ENCODE data around the gene OSBPL7. TPM values are rescaled to one million over a fixed set of nuclear protein-coding genes. Genes with fewer than 3 reads are reported as not detected.
A peak's percentile ranks its signal among the peaks of the same experiment; 100 is the strongest.

OSBPL7 gene
- total and polyA plus RNA-seq, 2 donors (not counting 1 experiment from before 2014, with no cell fraction given), result 51.0 to 61.3 TPM

DNA sequence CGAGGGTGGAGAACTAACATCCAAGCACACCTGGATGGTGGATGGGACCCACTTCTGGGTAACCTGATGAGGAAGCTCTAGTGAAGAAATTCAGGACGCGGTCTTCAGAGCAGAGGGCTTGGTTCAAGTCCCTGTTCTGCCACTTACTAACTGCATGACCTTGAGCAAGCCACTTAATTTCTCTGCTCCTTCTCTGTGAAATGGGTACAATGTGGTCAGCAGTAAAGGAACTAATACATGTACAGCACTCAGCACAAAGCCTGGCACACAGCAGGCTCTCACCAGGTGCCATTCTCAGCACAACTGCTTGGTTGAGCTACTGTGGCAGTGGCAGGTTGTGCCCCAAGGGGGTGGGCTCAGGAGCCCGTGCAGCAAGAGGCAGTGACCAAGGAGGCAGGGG is 1.9 kb upstream of the OSBPL7 start:
- Histone ChIP-seq H3K27ac (ENCODE audit: low read length in 2 of 2) (no peak overlapping the region), H3K4me3 (ENCODE audit: control extremely low read depth in 1 of 5, extremely low read depth in 1 of 5, insufficient read depth in 1 of 5, low read depth in 2 of 5, low read length in 4 of 5) (no peak overlapping the region), H3K36me3 (replicated peaks in 1 of 2; ENCODE audit: control extremely low read depth in 1 of 2, control insufficient read depth in 1 of 2, extremely low read depth in 1 of 2, insufficient read depth in 2 of 2, low read length in 1 of 2) (peaks cover 1 to 53% of the 10 kb centered on the region in 2 experiments), H3K27me3 (replicated peaks in 1 of 4; ENCODE audit: control extremely low read depth in 1 of 4, control insufficient read depth in 3 of 4, insufficient read depth in 4 of 4, low read length in 3 of 4) (no peaks in the 10 kb centered on the region), H3K9me3 (ENCODE audit: control extremely low read depth in 1 of 3, control insufficient read depth in 2 of 3, insufficient read depth in 1 of 3, low read length in 2 of 3) (no peaks in the 10 kb centered on the region), H3K4me1 (ENCODE audit: control insufficient read depth in 2 of 2, insufficient read depth in 2 of 2, low read length in 2 of 2) (peaks cover 16 to 23% of the 10 kb centered on the region in 2 donors), H3K9ac (ENCODE audit: low read length) (no peak overlapping the region), H3K4me2 (replicated peaks; ENCODE audit: low read depth, low read length, poor library complexity, severe bottlenecking) (no peak overlapping the region), H3K79me2 (ENCODE audit: control insufficient read depth, insufficient read depth, low read length) (peaks cover 26% of the 10 kb centered on the region), H4K20me1 (ENCODE audit: control insufficient read depth, insufficient read depth, low read length, poor library complexity, severe bottlenecking) (no peaks in the 10 kb centered on the region), H2AFZ (ENCODE audit: insufficient read depth, low read depth, low read length, poor library complexity, severe bottlenecking) (no peak overlapping the region)
- ATAC-seq (ENCODE audit: low read depth), result no peak
- CTCF ChIA-PET, result interaction anchor here (1.4 kb wide), 1 partner anchor 17 kb away, joined by 4 read pairs; the partner anchor contains the start of gene SCRN2
- intact Hi-C loops (cut with micrococcal nuclease), result no loop called here
- H3K4me3 Mint-ChIP-seq, result no peak overlapping the region
- TF ChIP-seq, protein P1, sequence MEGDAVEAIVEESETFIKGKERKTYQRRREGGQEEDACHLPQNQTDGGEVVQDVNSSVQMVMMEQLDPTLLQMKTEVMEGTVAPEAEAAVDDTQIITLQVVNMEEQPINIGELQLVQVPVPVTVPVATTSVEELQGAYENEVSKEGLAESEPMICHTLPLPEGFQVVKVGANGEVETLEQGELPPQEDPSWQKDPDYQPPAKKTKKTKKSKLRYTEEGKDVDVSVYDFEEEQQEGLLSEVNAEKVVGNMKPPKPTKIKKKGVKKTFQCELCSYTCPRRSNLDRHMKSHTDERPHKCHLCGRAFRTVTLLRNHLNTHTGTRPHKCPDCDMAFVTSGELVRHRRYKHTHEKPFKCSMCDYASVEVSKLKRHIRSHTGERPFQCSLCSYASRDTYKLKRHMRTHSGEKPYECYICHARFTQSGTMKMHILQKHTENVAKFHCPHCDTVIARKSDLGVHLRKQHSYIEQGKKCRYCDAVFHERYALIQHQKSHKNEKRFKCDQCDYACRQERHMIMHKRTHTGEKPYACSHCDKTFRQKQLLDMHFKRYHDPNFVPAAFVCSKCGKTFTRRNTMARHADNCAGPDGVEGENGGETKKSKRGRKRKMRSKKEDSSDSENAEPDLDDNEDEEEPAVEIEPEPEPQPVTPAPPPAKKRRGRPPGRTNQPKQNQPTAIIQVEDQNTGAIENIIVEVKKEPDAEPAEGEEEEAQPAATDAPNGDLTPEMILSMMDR (IDR thresholded peaks at IDR 0.05), result no peak
- no peak for TF ChIP-seq EZH2 (IDR thresholded peaks at IDR 0.05; ENCODE audit: borderline replicate concordance, insufficient read depth, low read depth, low read length, poor library complexity, severe bottlenecking)
- peaks cover 28% of the 10 kb centered on the region for H3K4me1 Mint-ChIP-seq
- 90% methylated on average over 1 of the region's 4 CpGs for WGBS (ENCODE audit: insufficient coverage)
- H3K27ac Mint-ChIP-seq, result no peak overlapping the region
- DNase-seq, result no peak
- H3K9me3 Mint-ChIP-seq (ENCODE audit: insufficient read depth), result no peaks in the 10 kb centered on the region
- H3K27me3 Mint-ChIP-seq, result no peaks in the 10 kb centered on the region
- POLR2A ChIA-PET, result no interaction called here

DNA sequence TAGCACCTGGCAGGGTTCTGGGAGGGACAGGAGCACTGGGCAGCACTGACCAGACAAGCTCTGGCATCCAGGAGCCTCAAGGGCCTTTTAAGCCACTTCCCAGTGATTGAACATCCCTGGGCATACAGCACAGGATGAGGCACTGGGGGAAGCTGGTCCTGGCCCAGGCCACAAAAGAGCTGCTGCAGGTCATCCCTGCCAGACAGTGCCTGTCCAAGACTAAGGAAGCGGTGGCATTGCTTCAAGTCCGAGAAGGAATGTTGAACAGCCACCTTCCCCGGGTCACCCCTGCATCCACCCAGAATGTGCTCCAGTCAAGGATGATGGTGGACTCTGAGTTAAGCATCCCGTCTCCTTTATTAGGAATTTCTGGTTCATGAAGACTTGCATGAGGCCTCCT is 1.2 kb upstream of the OSBPL7 start:
- intact Hi-C loops (cut with micrococcal nuclease), result no loop called here
- Mint-ChIP-seq H3K9me3 (ENCODE audit: insufficient read depth) (no peaks in the 10 kb centered on the region), H3K27me3 (no peaks in the 10 kb centered on the region), H3K4me1 (peaks cover 27% of the 10 kb centered on the region), H3K27ac (no peak overlapping the region), H3K4me3 (peak overlapping the region; percentile 45)
- Histone ChIP-seq H2AFZ (ENCODE audit: insufficient read depth, low read depth, low read length, poor library complexity, severe bottlenecking) (no peak overlapping the region), H4K20me1 (ENCODE audit: control insufficient read depth, insufficient read depth, low read length, poor library complexity, severe bottlenecking) (no peaks in the 10 kb centered on the region), H3K79me2 (ENCODE audit: control insufficient read depth, insufficient read depth, low read length) (peaks cover 20% of the 10 kb centered on the region), H3K27ac (ENCODE audit: low read length in 2 of 2) (no peak overlapping the region), H3K4me1 (ENCODE audit: control insufficient read depth in 2 of 2, insufficient read depth in 2 of 2, low read length in 2 of 2) (peaks cover 16 to 23% of the 10 kb centered on the region in 2 donors), H3K4me2 (replicated peaks; ENCODE audit: low read depth, low read length, poor library complexity, severe bottlenecking) (no peak overlapping the region), H3K9ac (ENCODE audit: low read length) (no peak overlapping the region), H3K4me3 (ENCODE audit: control extremely low read depth in 1 of 5, extremely low read depth in 1 of 5, insufficient read depth in 1 of 5, low read depth in 2 of 5, low read length in 4 of 5) (no peak overlapping the region), H3K36me3 (replicated peaks in 1 of 2; ENCODE audit: control extremely low read depth in 1 of 2, control insufficient read depth in 1 of 2, extremely low read depth in 1 of 2, insufficient read depth in 2 of 2, low read length in 1 of 2) (peaks cover 1 to 55% of the 10 kb centered on the region in 2 experiments), H3K9me3 (ENCODE audit: control extremely low read depth in 1 of 3, control insufficient read depth in 2 of 3, insufficient read depth in 1 of 3, low read length in 2 of 3) (no peaks in the 10 kb centered on the region), H3K27me3 (replicated peaks in 1 of 4; ENCODE audit: control extremely low read depth in 1 of 4, control insufficient read depth in 3 of 4, insufficient read depth in 4 of 4, low read length in 3 of 4) (no peaks in the 10 kb centered on the region)
- ATAC-seq (ENCODE audit: low read depth), result no peak
- CTCF ChIA-PET, result interaction anchor here (0.9 to 1.4 kb wide), 4 partner anchors 8 to 148 kb away, joined by 3 to 5 read pairs (median 4); partner anchors contain the start of genes CDK5RAP3, LRRC46, MRPL10 and SCRN2
- TF ChIP-seq, protein P1 (IDR thresholded peaks at IDR 0.05), result no peak
- TF ChIP-seq EZH2 (IDR thresholded peaks at IDR 0.05; ENCODE audit: borderline replicate concordance, insufficient read depth, low read depth, low read length, poor library complexity, severe bottlenecking), result no peak
- 94% methylated on average over 4 of the region's 4 CpGs for WGBS (ENCODE audit: insufficient coverage)
- POLR2A ChIA-PET, result interaction anchor here (2.3 kb wide), 1 partner anchor 9 kb away, joined by 13 read pairs; the partner anchor contains the start of genes LRRC46 and MRPL10
- no peak for DNase-seq
